Muscle of back (tissue), 13 donors: Measurements from ENCODE around the gene TSPAN7. TPM values are rescaled to one million over a fixed set of nuclear protein-coding genes. Genes with fewer than 3 reads are reported as not detected.

ENCODE experiments used
- DNase-seq, 3 donors: peaks; one replicate each; pipeline versions ENCODE4 v3.0.0 to v3.0.0-alpha.2; 2013
- long read RNA-seq, 9 donors: transcript quantifications; one replicate each; lab custom pipeline, GENCODE V29; 2026
- polyA plus RNA-seq, 10 donors: library from polyadenylated mRNA; unstranded; fragments of 120-200 nt; gene quantifications; one replicate each; pipeline ENCODE4 v1.2.1, GENCODE V29; 2013; ENCODE audit not compliant: insufficient read length in 10 of 10

TSPAN7 gene
- 100 to 1,000 TPM in 8 of 10 donors, 10 to 100 TPM in 2; 79.7 to 142 (median 122) TPM for polyA plus RNA-seq
- long read RNA-seq, donor 1, transcript TSPAN7-202 (8 exons, 1,909 nt) = major isoform, 16 of 58 reads
- long read RNA-seq, donor 1, transcript TSPAN7-203 (7 exons, 1,683 nt) = minor isoform, 10 of 58 reads
- long read RNA-seq, donor 1, partial matches to known transcripts = 19 of 58 reads
- long read RNA-seq, donor 1, other reads (novel, unspliced or antisense) = 13 of 58 reads
- long read RNA-seq, donor 2, transcript TSPAN7-202 (8 exons, 1,909 nt) = major isoform, 14 of 33 reads
- long read RNA-seq, donor 2, partial matches to known transcripts = 5 of 33 reads
- long read RNA-seq, donor 2, other reads (novel, unspliced or antisense) = 11 of 33 reads
- long read RNA-seq, donor 3 = 0 reads
- long read RNA-seq, donor 4, transcript TSPAN7-202 (8 exons, 1,909 nt) = major isoform, 19 of 71 reads
- long read RNA-seq, donor 4, transcript TSPAN7-203 (7 exons, 1,683 nt) = minor isoform, 5 of 71 reads
- long read RNA-seq, donor 4, partial matches to known transcripts = 30 of 71 reads
- long read RNA-seq, donor 4, other reads (novel, unspliced or antisense) = 17 of 71 reads
- long read RNA-seq, donor 5, transcript TSPAN7-202 (8 exons, 1,909 nt) = major isoform, 17 of 105 reads
- long read RNA-seq, donor 5, transcript TSPAN7-203 (7 exons, 1,683 nt) = minor isoform, 16 of 105 reads
- long read RNA-seq, donor 5, partial matches to known transcripts = 56 of 105 reads
- long read RNA-seq, donor 5, other reads (novel, unspliced or antisense) = 16 of 105 reads
- long read RNA-seq, donor 6, transcript TSPAN7-202 (8 exons, 1,909 nt) = major isoform, 20 of 77 reads
- long read RNA-seq, donor 6, transcript TSPAN7-203 (7 exons, 1,683 nt) = minor isoform, 12 of 77 reads
- long read RNA-seq, donor 6, partial matches to known transcripts = 28 of 77 reads
- long read RNA-seq, donor 6, other reads (novel, unspliced or antisense) = 17 of 77 reads
- long read RNA-seq, donor 7, transcript TSPAN7-202 (8 exons, 1,909 nt) = major isoform, 8 of 18 reads
- long read RNA-seq, donor 7, partial matches to known transcripts = 0 of 18 reads
- long read RNA-seq, donor 7, other reads (novel, unspliced or antisense) = 9 of 18 reads
- long read RNA-seq, donor 8, transcript TSPAN7-203 (7 exons, 1,683 nt) = minor isoform, 6 of 23 reads
- long read RNA-seq, donor 8, transcript TSPAN7-202 (8 exons, 1,909 nt) = major isoform, 8 of 23 reads
- long read RNA-seq, donor 8, partial matches to known transcripts = 0 of 23 reads
- long read RNA-seq, donor 8, other reads (novel, unspliced or antisense) = 9 of 23 reads
- long read RNA-seq, donor 9, partial matches to known transcripts = 0 of 4 reads
- long read RNA-seq, donor 9, other reads (novel, unspliced or antisense) = 0 of 4 reads

- peak; percentile 51 to 88 (median 87) for DNase-seq
Observed at GRCh38 chrX:38561126-38561868, at the start of gene TSPAN7. TSPAN7 (plus strand) TSS chrX:38561542; CDS start chrX:38561547, 5 bp downstream.

- no peak for DNase-seq
Observed at GRCh38 chrX:38513112-38513742, 48.1 kb upstream of the TSPAN7 start.

GRCh38 chrX:38514016-38514854 is 47.1 kb upstream of the TSPAN7 start:
- peak in 2 of 3 donors; percentile 5 to 17 for DNase-seq

GRCh38 chrX:38515291-38515690 is 46.1 kb upstream of the TSPAN7 start:
- no peak for DNase-seq

- DNase-seq = peak in 2 of 3 donors; percentile 5 to 12
Observed at GRCh38 chrX:38516196-38516774, 45.1 kb upstream of the TSPAN7 start.

- no peak for DNase-seq
Observed at GRCh38 chrX:38519651-38520050, 41.7 kb upstream of the TSPAN7 start.

- no peak for DNase-seq
Observed at GRCh38 chrX:38538134-38538533, 23.2 kb upstream of the TSPAN7 start.

- no peak for DNase-seq
Observed at GRCh38 chrX:38539748-38540147, 21.6 kb upstream of the TSPAN7 start.

GRCh38 chrX:38548508-38548907 is 12.8 kb upstream of the TSPAN7 start:
- no peak for DNase-seq

GRCh38 chrX:38552721-38553120 is 8.6 kb upstream of the TSPAN7 start:
- DNase-seq = no peak

GRCh38 chrX:38558686-38559085 is 2.7 kb upstream of the TSPAN7 start:
- no peak for DNase-seq

- DNase-seq = no peak
Observed at GRCh38 chrX:38560776-38561125, 591 bp upstream of the TSPAN7 start.

GRCh38 chrX:38561951-38562719 is 793 bp downstream of the TSPAN7 start:
- DNase-seq = peak in 1 of 3 donors; percentile 45

- peak in 1 of 3 donors; percentile 8 for DNase-seq
Observed at GRCh38 chrX:38563030-38563429, 1.7 kb downstream of the TSPAN7 start.

GRCh38 chrX:38570396-38570795 is 9.1 kb downstream of the TSPAN7 start:
- DNase-seq = no peak

GRCh38 chrX:38571058-38571457 is 9.7 kb downstream of the TSPAN7 start:
- no peak for DNase-seq

- DNase-seq = no peak
Observed at GRCh38 chrX:38574858-38575257, 13.5 kb downstream of the TSPAN7 start.

GRCh38 chrX:38575888-38576287 is 14.5 kb downstream of the TSPAN7 start:
- no peak for DNase-seq
